Measurements from ENCODE around the gene PLAGL1.

The PLAGL1 gene

DNA sequence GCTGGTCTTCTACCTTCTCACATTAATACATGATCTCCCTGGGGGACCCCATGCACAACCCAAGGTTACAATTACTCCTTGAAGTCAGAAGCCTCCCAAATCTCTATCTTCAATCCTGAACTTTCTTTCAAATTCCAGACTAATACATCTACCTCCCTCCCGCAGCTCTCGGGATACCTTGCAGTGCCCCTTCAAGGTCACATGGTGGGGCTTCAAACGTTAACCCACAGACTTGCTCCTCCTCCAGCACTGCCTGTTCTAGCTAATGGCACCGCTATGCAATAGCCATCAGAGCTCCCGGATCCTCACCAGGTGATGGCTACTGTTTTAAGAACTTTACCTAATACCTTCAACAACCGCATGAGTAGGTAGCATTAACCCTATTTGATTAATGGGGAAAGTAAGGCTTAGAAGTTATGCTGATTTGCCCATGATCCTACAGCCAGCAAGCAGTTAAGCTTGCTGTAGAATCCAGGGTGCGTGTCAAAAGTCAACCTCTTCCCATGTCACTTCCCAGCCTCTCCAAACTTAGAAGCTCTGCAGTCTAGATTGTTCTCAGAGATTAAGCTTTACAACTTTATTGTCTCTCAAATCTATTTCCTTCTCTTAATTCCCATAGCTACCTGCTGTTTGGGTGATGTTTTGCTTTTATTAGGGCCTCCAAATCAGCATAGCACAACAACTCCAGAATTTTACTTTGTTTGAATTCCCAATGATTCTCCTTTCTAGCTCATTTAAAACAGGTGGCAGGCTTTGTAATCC lies 44.7 kb downstream of the PLAGL1 start:
- no peak for DNase-seq

DNA sequence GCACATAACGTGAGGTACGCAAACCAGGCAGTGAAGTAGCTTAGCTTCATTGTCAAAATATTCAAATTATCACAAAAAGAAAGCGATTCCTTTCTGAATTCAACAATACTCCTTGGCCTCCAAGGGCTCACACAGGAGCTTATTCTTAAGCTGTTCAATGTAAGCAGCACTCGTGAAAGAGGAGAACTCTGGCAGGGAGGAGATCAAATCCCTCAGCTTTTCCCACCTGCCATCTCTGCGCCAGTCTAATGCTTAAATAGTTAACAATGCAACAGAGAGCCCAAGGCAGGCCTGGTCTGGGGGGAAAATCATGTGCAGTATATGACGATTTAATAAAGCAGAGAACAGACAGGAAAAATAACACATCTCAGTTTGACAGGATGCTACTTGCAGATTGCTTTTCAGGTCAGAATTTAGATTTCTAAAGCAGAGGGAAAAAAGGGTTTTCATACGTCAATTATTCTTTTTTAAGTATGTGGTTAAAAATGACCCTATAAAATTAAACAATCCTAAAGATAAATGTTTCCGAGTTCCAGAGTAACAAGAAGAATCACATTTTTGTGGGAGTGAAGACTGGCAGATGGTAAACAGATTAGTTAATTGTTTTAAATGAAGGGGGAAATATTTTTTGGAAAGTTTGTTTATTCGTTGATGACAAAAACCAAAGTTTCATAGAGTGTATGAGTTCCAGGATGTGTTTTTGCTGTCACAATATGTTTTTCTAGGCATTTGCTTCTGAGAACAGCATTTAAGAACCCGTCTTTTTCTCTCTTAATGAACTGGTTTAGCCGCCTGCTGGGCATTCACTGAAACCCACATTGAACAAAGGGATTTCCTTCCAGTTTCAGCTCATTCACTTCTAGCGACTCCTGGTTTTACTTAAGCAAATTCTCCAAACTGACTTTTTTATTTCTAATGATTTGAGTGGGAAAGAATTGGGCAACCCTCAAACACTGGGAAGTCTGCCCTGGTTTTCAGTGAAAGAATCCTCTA lies 45.9 kb downstream of the PLAGL1 start:
- DNase-seq = no peak

DNA sequence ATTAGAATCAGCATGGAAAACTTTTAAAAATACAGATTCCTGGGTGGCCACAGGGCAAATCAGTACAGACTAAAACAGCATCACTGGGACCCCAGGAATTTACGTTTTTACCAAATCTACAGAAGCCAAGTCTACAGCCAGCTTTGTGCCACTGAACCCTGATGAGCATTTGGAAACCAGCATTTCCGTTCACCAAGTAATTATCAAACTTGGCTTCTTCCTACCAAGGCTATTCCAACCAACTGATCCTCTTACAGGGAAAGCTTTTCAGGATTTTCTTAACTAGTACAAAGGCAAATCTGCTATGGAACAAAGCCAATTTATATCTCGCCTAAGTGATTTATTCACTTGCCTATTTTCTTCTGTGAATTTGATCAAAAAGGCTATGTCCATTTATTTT lies 47.0 kb downstream of the PLAGL1 start:
- no peak for DNase-seq

DNA sequence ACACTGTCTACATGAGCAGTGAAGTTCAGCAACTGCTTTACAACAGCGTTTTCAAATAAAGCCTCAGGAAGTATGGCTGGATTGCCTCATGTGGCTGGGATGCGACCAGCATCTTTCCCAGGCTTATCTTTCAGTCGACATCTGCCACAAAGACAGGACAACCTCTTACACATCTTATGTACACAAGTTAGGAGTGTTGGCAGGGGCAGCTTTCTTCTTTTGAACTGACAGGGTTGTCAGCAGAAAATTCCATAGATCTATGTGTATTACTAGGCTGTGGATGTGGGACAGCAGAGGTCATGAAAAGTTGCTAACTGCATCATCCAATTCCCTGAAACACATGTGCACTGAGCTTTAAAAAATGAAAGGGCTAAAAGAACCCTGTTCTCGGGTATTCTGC lies 48.1 kb downstream of the PLAGL1 start:
- no peak for DNase-seq

DNA sequence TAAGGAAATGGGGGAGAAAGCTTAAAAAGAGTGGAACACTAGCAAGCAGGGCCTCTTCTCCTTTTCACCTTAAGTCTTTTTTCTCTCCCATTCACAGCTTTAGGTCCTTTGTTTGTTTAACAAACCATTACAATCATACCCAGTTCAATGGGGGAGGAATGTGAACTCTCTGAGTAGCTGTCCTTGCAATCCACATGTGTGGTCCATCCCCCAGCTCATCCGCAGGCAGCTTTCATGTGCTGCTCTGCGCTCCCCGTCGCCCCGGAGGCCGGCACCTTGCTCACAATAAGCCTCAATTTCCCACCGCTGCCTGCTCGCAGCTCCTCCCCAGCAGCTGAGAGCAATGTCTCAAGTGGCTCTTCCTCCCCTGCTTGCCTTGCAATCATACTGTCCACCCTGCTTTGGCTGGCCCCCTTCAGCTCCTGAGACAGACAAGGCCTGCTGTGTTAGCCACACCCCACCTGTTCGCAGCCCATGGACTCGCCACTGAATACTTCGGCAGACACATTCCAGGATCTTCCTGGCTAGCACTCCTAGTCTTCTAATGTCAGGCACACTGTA lies 49.1 kb downstream of the PLAGL1 start:
- no peak for DNase-seq

DNA sequence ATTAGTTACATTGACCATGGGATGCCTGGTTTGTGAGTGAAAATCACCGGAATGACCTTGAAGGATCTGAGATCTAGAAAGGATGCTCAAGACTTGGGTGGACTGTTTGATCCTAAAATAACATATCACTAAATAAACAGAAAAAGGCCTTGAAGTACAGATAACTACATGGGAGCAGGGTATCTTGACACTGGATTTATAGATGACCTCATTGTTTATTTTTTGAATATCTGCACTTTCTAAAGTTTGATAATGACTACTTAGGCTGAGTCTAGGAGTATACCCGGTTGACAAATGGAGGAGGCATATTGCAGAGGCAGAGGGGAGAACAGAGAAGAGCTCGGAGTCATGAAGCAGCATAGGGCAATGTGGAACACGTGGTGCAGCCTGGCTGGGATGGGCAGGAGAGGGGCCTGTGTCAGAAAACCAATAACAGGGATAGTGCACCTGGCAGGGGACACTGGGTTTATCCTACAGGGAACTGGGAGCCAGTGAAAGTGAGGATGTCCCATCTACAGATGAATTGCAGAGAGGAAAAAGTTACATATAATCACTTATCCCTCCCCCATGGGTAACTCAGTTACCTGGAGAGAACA lies 50.3 kb downstream of the PLAGL1 start:
- no peak for DNase-seq

DNA sequence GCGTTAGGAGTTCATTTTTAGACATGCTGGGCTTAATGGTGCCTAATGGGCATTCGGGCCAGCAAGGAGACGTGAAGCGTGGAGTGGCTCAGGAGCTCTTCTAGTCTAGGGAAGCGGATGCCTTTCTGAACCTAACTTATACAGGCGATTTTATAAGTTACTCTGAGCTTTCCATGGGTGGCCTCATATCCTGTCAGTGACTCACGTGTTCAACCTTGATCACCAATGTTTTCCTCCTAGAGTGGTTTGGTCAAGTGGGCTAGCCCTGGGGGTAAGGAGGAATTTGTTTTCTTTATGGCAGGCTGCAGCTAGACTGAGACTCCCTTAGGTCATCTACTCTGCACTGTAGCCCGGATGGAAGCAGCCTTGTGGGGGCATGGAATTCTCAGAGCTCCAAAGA lies 52.1 kb downstream of the PLAGL1 start:
- no peak for DNase-seq

DNA sequence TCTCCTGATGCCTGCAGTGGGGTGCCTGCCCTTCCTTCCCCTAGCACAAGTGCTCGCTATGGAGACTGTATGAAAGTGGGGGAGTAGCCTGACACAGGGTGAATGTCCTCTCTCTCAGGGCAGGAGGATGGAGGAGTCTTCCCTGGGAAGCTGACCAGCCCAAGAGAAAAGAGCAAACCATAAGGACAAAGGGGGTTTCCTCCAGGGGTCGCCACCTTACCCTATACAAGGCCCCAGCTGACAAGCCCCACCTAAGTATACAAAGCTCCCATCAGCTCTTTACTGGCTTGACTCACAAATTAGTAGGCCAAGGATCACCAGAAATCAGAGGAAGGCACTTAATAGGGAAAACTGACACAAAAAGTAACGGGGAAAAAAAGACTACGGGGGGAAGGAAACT lies 54.1 kb downstream of the PLAGL1 start:
- DNase-seq = no peak

DNA sequence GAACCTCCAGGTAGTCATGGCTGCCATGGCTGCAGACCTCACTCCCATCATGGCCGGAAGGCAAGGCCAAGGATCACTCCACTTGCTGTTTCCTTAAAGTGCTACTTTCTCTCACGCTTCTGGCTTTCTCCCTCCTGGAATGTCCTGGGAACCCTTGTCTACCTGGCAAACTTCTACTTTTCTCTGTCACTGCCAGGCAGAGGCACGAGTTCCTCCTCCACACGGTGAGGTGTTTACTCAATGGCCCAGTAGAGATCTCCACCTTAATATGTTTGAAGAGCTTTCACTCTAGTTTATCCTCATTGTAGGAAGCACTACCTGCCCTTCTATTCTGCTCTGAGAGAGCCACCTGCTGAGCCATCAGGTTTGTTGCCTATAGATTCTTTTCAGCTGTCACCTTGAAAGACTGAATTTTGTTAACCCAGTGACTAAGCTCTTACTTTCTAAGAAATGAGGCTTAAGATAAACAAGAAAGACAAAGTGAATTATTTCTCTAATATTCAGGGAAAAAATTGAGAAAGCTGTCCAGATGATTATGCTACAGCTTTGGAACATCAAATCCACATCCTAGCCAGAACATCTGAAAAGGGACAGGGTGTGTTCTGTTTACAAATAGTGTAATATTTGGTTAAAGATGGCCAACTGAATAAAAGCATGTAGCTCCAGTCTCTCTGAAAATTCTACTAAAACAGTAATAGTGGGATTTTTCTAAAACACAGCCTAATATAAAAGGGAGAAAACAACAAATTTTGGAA lies 54.9 kb downstream of the PLAGL1 start:
- DNase-seq = no peak

DNA sequence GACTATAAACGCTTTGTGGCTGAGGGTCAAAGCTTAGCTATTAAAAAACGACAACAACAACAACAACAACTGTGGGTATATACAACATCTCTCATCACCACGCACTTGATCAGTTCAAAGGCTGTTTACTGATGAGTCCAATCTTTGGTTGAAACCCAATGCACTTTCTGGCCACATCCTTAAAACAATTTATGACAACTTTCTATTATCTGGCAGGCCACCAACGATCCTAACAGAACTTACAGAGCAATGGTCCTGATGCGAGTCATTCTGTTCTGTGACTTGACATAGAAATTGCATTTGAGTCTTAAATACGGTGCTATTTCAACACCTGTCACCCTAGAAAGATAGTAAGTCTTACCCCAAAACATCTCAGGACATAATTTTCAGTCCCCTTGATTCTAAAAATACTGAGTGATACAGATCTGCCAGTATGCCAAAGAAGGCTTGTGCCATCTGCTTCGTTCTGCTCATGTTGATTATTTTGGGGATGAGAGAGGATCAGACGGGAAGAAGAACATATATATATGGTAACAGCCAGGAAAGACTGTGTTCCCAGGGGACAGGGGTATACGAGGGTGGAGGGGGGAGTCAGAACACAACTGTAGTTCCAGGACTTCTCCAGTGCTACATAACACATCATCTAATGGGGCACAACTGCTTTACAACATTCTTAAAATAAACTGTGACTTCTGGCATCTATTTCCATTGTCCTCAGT lies 55.8 kb downstream of the PLAGL1 start:
- DNase-seq = no peak

DNA sequence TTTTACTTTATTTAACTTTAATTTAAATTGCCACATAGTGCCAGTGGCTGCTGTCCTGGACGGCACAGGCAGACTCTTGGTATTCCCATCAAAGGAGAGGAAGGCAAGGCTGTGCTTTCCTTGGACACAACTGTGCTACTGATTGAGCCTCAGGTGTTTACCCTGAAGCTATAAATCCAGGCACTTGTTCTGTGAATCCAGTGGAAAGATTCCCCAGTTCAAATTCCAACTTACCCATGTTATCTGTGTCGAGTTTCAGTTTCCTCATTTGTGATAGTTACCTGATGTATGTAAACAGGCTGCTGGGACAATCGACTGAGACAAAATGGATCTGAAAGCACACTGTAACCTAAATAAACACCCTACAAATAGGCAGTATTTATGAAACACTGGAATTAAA lies 57.2 kb downstream of the PLAGL1 start:
- DNase-seq = no peak

DNA sequence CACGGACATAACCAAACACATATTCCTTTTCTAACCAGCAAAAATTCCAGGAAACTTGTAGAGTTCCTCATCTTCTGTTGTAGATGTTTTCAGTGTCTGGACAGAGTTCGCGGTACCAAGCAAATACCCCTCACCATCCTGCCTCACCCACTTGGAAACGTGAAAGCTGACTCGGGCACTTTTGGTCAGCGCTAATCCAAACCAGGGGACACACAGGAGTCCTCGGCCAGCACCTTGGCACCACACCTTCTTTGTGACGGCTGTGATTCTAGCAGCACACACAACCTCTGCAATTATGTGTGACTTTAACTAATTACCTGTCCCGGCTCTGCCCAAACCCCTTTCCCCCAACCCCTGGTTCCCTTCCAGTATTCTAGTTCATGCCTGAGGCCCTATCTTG lies 58.1 kb downstream of the PLAGL1 start:
- no peak for DNase-seq

DNA sequence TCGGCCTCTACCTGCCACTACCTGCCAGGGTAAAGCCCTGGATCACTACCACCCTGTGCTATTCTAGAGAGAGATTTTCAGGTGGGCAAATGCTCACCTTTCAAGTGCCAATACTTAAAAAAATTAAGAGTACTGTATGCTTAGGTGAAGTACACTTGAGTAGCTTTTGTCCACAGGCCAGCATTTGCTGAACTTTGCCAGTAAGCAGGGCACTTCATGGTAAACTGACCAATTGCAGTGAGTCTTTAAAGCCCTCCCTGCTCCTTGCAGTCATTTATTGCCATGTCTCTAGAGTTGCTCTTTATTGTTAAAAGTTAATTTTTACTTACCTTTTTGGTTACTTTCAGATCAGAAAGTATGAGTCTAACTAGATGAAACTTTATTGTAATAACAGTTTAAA lies 58.5 kb downstream of the PLAGL1 start:
- no peak for DNase-seq

DNA sequence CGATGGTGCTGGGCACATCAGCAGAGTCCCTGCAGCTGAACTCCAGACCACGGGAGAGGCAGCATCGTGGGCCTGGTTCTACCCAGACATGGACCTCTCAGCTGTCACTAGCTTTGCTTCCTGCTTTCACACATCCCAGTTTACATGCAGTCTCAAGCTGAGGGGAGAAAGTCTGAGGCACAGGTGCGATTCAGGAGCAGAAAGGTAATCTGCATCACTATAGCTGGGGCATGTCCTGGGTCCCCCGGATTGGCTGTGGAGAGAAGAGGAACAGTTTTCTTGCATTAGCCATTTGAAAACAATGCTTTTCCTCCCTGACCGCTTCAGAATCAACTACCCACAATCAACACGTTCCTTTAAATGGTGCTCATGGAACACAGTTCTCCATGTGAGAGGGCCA lies 59.9 kb downstream of the PLAGL1 start:
- DNase-seq = no peak

DNA sequence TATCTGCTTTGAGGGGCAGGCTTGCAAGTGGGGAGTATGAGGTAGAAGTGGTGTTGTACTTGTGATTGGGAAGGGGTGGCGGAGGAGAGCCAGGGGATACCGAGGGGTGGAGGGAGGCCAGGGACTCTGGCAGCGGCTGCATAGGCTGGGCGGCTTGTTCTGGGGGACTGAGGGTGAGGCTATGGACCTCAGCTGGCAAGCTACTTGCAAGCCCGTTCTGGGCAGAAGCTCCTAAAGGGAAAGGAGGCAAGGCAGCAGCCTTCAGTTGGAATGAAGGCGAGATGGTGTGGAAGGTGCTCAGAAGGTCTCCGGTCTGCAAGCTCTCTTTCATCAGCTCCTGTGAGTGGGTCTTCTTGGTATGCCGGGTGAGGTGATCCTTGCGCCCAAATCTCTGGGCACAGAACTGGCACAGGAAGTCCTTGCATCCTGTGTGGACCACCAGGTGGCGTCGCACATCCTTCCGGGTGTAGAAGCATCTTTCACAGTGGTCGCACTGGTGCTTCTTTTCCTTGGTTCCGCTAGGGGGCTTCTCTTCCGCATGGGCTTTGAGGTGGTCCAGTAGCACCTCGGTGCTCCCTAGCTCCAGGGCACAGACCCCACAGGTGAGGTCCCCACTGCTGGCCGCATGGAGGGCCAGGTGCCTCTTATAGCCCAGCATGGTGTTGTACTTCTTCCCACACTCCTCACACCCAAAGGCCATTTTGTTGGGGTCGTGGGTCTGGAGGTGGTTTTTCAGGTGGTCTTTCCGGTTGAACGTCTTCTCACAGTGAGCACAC lies 66.0 kb downstream of the PLAGL1 start:
- peak; percentile 63 to 77 for DNase-seq

DNA sequence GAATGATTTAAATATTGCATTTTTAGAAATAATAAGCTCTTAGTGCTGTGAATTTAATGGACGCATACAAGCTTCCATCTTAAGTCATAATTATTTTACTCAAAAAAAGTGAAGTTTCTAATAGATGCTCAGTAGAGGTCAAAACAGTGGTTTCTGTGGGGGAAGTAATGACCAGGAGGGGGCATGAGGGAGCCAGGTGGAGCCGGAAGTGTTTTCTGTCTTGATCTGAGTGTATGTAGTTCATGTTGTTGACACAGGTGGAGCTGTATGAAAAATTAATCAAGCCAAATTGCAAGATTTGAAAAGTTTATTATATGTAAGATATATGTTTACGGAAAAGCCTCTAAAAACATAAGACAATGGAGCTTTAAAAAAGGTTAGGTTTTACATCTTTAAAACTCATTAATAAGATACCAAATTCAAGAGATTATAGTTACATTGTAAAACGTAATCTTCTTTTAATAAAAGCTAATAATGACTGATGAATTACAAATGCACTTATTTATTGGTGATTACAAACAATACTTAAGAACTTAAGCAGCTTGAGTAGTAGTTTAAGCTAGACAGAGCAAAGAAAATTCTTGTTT lies 68.0 kb downstream of the PLAGL1 start:
- DNase-seq = peak; percentile 53 to 56

DNA sequence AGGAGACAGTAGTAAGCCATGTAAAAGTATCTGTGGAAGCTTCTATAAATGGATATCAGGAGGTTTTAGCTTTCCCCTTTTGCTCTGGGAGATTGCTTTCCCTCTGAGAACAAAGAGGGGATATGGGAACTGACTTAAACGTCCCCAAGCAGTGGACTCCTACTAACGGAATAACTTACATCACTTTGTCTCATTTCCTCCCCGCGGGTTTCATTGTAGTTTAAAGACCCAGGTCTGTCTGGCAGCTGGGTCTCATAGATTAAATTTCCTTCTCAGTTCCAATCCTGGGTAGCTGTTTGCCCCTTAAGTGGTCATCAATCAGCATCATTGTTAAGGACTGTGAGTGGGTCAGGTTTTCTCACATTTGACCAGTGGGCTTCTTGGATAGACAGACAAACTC lies 68.7 kb downstream of the PLAGL1 start:
- DNase-seq = no peak

DNA sequence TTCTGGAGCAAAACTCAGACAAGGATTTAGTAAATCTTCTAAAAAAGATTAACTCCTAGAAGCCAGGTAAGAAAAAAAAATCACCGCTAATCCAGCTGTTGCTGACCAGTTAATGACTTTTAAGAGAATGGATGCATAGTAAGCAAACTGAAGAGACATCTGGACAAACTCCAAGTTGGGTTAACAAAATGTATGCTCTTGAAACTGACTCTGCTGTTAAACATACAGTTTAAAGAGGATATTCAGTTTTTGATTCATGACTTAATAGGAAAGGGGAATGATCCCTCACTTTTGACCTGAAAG lies 70.4 kb downstream of the PLAGL1 start:
- no peak for DNase-seq

DNA sequence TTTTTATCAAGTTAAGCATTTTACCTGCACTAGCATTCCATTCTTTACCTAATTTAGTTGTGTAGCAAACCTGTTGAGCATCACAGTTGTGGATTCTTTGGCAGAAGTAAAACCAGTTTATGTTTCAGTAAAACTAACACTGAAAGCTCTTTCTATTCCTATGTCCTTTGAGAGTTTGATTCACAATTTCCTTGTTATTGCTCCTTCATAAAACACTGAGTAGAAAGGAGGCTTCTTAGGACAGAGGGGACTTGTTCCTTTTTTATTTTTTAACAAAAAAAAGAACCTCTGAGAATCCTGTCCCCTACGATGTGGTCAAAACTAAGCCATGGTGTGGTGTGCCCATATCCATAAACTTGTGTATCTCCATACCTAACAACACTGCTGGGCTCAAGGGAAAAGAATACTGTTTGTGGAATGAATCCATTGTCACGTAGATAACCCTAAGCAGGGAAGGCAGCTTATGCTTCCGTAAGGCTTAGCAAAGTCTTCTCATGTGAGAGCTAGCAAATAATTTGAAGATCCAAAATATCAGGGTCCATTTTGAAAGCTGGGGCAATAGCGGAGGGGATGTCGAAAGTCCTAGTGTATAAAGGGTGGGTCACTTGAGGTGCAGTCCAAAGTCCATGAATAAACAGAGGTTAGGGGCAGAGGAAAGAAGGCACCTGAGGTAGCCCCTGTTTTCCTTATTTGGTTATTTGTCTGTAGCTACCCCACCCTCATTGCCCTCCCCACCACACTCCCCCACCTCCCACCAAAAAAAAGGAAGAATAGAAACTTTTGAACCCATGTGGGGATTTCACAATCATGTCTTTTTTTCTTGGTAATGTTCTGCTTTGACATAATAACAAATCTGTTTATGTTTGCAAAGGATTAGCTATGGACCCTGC lies 71.0 kb downstream of the PLAGL1 start:
- DNase-seq = no peak

DNA sequence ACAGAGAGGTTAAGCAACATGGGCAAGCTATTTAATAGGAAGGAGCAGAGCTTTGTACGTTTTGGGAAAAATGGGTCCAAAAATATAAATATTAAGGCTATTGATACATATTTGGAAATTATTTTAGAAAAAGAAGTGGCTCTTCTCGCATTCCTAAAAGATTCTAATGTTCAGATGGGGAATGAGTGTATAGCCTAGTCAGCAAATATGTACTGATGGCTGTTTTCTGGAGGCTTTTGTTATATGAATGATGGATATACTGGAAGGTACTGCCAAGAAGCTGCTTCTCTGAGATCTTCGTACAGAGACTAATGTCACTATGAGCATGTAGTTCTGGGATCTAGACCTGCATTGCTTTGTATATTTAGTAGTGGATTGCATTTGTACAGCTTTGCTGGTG lies 71.7 kb downstream of the PLAGL1 start:
- DNase-seq = no peak
